Muscle of arm (tissue), 14 donors: ENCODE measurements around the gene CRYBA4. TPM values are rescaled to one million over a fixed set of nuclear protein-coding genes. Genes with fewer than 3 reads are reported as not detected.

Experiments
- DNase-seq: peaks from one replicate; pipeline ENCODE4 v3.0.0-alpha.2; 2013
- long read RNA-seq, 11 donors: transcript quantifications; one replicate each; lab custom pipeline, GENCODE V29; 2026
- polyA plus RNA-seq, 12 donors: library from polyadenylated mRNA; unstranded; fragments of 120-200 nt; gene quantifications; one replicate each; pipeline ENCODE4 v1.2.1, GENCODE V29; 2013; ENCODE audit not compliant: insufficient read length in 12 of 12

The CRYBA4 gene
- not detected for polyA plus RNA-seq
- long read RNA-seq, donor 1 = 0 reads
- long read RNA-seq, donor 2 = 0 reads
- long read RNA-seq, donor 3 = 0 reads
- long read RNA-seq, donor 4 = 0 reads
- long read RNA-seq, donor 5 = 0 reads
- long read RNA-seq, donor 6 = 0 reads
- long read RNA-seq, donor 7 = 0 reads
- long read RNA-seq, donor 8 = 0 reads
- long read RNA-seq, donor 9 = 0 reads
- long read RNA-seq, donor 10 = 0 reads
- long read RNA-seq, donor 11 = 0 reads

DNA sequence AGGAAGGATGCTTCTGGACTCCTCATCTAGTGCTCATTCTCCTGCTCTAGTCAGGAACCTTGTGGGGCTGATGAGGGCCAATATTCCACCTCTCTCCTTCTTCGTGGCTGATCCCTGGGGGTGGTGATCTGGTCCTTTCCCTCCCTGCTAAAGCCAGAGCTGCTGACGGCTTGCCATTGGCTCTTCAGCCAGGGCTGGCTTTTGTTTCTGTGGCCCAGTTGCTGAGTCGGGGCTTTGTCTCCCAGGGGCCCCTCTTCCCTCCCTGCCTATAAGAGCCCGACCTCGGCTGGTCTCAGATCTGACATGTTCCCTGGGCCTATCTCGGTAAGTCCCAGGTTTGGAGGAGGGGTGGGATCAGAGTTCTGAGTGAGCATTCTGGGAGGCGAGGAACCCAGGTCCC lies at the start of gene CRYBA4:
Gene CRYBA4 (plus strand): TSS at position 301 of the 400 bp plus-strand sequence. CDS start 634 bp downstream, outside the sequence.
- no peak for DNase-seq

DNA sequence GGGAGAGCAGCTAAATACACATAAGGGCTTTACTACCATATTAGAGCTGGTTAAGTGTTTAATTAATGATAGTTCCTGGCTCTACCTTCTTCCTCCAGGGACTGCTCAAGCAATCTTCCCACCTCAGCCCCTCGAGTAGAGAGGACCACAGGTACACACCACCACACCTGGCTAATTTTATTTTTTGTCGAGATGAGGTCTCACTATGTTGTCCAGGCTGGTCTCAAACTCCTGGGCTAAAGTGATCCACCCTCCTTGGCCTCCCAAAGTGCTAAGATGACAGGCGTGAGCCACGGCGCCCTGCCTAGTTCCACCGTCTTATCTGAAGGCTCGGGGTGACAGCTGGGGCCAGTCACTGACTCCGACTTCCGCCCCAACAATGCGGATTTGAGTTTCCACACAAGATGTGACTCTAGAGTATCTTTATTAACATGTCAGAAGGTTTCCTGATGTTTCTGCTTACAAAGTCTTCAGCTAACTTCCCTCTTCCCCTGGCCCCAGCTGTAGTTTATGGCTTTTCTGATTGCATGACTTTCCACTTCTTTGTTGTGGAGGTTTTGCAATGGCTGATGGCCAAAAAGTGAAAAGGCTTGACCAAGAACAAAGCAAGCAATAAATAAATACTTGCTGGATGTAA lies 48.6 kb upstream of the CRYBA4 start:
- DNase-seq = peak; percentile 31

DNA sequence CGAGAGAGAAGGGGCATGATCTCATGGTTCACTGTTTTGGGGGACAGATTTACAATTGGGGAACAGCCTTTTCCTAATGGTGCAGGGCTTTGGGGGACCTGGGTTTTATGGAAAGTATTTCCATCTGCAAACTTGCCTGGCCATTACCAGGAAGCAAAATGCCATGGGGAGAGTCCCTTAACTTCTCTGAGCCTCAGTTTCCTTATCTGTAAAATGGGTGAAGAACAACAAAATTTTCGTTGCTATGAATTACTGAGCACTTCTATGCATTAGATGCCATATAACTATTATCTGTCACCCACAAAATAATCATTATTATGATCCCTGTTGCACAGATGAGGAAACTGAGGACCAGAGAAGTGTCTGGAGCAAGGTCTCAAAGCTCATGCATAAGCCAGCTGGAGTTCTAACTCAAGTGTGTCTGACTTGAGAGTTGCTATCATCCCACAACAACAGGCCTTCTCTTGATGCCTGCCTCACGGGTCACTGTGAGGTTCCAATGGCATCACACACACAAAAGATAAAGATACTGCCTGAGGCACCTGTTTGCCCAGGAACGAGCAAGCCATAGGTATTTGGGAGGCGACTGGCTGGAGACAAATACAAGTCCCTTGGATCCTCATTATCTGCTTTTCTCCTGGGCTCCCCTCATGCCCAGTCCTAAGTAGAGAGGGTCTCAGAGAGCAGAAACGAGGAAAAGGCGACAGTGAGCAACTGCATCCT lies 47.6 kb upstream of the CRYBA4 start:
- DNase-seq = no peak

DNA sequence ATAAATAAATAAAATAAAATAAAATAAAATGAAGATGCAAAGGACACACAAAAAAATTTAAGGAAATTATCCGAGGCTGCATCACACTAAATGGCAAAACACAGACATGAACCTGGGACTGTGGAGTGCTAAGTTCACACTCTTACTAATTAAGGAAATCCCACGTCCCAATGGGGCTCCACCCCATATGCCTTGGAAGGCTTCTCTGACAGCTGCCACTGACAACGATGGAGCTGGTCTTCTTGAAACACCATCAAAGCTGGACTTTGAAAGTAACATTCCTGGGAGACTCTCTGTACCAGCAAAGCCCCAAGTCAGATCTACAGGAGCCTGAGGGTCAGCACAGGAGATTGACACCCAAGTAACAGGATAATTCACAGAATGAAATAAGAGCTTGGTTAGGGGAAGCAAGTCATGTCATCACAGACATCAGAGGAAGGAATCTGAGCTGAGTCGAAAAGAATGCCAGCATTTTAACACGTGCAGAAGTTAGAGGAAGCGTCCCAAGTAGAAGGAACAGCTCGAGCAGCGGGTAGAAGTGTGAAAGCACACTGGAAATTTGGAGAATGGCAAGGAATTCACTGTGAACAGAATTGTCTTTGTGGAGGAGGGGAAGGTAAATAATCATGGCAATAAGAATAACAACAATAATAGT lies 45.6 kb upstream of the CRYBA4 start:
- DNase-seq = no peak

DNA sequence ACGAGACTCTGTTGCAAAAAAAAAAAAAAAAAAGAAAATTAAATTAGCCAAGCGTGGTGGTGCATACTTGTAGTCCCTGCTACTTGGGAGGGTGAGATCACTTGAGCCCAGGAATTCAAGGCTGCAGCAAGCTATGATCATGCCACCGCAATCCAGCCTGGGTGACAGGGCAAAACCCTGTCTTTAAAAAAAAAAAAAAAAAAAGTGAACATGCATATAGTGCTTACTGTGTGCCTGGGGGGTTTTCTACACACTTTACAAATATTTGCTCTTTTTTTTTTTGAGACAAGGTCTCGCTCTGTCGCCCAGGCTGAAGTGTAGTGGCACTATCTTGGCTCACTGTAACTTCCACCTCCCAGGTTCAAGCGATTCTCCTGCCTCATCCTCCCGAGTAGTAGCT lies 44.7 kb upstream of the CRYBA4 start:
- no peak for DNase-seq

DNA sequence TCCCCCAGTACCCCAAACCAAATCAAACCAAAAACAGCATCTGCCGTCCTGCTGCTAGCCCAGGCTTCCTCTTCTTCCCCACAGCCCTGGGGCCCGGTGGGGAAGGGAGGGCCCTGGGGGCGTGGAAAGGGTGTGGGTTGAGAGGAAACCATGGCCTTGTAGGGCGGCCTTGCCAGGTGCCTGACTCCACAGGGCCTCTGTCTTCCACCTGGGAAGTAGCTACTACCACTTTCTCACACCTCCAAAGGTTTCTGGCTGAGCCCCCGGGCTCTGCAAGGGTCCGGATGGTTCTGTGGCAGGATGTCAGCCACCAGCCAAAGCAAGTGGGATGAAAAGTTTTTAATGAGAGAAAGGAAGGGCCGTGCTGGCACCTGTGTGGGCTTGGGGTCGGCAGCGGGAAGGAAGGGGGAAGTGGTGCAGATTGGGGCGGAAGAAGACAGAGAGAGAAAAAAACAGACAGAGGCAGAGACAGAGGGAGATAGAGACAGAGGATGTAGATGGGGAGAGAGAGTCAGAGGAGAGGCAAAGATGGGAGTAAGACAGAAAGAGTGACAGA lies 42.4 kb upstream of the CRYBA4 start:
- DNase-seq = no peak

DNA sequence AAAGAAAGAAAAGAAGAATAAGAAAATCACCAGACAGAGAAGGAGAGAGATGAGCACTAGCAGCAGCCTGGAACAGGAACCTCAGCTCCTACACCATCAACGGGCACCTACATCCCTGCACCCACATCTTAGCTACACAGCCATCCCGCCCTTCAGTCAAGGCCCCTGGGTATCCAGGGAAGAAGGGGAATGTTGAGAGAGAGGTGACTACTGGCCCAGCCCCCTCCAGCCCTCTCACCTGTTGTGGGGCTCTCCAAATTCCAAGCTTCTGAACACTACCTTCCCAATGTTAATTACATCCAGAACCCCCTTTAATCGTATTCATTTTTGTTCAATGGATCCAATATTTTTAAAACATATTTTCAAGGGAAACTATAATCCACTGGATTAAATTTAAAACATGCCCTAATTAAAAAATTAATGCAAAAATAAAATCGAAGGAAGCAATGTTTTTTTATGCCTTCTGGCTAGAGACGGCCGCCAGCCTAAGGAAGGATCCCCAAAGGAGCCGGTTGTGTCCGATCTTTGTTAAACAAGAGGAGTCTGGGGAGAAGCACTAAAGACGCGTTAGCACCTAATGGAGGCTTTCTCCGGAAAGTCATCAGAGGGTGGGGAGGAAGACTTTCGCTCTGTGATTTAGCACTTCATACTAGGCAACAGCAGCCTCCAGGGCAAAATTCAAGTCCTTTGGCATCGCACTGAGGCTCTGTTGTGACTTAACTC lies 41.4 kb upstream of the CRYBA4 start:
- no peak for DNase-seq

DNA sequence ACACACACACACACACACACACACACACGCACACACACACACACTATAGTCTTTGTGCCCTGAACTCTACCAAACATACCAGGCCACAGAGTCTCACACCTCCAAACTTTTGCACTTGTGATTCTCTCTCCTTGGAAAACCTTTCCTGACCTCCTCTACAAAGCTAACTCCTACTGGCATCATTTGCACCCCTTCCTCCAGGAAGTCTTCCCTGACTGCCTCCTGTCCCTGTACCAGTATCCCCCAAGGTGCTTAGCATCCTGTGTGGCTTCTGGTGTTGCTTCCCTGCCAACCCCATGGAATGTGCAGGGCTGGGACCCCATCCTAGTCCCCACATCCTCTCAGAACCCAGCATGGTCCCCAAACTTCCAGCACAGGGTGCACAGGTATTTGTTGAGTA lies 40.7 kb upstream of the CRYBA4 start:
- DNase-seq = no peak

DNA sequence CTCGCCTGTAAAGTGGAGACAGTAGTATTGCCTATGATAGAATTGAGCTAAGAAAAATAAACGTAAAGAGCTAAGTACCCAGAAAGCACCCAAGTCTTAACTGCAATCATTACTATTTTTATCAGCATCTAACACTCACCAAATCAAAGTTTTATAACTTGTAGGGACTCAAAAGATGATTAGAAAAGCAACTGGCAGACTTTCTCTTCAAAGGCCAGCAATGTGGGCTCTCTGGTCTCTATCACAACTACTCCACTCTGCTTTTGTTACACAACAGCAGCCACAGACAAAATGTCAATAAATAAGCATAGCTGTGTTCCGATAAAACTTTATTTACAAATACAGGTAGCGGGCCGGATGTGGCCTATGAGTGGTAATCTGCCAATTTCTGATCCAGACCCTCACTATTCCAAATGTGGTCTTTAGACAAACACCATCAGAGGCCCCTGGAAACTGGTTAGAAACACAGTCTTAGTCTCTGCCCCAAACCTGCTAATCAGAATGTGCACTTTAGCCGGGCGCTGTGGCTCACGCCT lies 40.1 kb upstream of the CRYBA4 start:
- DNase-seq = no peak

DNA sequence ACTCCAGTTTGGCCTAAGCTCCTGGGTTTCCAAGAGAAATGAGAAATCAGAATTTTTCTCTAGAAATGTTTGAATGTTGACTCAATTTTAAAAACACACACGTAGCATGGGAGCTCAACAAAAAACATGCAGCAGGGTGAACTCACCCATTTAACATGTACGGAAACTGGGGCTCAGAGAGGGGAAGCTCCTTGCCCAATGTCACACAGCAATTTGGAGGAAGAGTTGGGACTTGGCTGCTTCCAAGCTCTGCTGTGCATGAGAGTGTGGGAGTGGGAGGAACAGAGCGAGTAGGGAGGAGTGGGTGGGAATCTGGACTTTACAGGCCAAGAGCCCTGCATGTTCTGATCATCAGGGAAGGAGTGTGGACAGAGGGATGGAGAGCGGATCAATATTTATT lies 37.8 kb upstream of the CRYBA4 start:
- DNase-seq = no peak

DNA sequence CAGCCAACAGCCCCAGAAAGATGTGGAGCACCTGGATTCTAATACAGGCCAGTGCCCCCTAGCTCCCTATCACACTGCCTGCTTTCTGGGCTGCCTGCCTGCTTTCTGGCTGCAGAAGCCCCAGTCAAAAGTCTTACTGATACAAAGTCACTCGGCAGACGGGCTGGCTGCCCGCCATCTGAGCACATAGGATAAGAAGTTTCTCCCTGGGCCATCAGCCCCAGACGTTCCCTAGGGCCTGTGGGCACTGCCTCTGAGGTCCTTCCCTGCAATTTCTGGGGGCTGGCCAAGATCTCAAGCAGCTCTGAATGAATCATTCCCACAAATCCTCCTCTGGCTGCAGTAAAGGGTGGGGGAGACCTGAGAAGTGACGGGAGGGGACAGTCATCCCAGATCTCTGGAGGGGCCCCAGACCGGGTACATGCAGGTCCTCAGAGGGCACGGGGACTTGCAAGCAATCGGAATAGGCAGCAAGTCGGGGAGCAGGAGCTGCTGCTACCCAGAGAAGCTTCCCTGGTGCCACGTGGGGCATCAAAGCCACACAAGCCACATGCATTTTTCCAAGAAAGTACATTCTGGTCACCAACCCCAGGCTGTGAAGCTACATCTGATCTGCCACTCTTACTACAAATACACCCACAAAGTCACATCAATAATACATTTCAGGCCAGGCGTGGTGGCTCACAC lies 36.5 kb upstream of the CRYBA4 start:
- no peak for DNase-seq

DNA sequence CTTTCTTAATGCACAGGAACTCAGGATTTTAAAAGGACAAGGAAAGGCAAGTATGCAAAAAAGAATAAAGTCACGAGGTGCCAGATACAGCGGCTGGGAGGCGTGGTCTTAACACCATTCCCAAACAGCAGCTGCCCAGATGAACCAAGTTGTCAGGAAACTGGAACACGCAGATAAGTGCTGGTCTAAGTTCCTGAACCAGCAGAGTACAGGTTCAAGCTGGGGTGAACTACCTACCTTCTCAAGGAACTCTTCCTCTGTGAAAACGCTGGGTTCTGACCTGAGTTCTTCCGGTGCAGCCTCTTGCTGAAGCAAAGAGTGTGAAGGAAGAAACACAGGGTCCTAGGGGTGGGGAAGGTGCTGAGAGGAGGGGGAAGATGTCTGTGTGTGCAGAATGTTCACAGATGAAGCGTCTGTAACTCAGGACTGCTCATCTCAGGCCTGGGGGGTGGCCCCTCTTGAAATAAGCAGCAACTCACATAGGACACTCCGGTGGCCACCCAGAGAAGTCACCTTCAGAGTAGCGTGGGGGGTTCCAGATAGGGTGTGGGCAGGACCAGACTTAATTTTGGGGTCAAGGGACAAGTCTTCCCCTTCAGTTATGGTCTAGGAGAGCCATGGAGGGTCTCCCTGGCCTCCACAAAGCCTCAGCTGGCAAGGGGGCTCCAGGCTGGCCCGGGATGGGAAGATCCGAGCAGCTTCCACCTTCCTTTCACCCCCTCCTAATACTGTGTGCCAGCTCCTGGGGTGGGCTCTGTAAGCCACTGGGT lies 35.0 kb upstream of the CRYBA4 start:
- no peak for DNase-seq

DNA sequence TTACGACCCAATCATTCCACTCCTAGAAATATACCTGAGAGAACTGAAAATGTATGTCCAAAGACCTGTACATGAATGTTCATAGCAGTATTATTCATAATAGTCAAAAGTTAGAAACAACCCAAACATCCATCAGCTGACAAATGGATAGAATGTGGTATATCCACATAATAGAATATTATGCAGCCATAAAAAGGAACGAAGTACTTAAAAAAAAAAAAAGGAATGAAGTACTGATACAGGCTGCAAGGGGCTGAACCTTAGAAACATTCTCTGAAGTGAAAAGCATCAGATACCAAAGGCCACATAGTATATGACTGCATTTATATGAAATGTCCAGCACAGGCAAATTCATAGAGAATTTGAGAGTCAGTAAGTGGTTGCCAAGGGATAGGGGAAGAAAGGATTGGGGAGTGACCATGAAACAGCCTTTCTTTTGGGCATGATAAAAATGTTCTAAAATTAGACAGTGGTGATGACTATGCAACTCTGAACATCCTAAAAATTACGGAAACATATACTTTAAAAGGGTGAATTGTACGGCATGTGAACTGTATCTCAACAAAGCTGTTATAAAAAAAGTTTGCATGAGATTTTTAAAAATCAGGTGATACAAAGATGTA lies 33.7 kb upstream of the CRYBA4 start:
- no peak for DNase-seq

DNA sequence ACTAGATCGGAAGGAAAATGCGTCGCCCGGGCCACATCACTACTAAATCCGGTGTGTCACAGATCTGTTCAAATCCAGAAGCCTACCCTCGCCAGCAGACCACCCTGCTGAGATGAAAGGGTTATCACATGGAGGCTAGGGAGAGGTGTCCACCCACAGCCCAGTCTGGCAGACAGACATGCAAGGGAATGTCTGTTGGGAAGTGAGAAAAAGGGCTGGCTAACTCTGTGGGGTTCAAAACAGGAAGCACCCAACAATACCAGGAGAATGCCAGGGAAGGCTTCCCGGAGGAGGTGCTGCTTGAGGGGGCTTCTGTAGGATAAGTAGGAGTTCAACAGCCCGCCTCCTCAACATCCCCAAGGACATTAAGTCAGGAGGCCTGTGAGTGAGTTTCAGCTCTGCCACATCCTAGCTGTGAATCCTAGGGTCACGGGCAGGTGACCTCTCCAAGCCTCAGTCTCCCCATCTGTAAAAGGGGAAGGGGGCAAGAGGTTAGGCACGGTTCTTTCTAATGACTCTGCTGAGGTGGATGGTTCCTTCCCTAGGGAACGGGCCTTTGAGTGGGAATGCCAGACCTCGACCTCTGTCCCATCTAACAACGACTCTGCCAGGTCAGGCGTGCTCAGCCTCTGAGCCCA lies 32.9 kb upstream of the CRYBA4 start:
- DNase-seq = no peak

DNA sequence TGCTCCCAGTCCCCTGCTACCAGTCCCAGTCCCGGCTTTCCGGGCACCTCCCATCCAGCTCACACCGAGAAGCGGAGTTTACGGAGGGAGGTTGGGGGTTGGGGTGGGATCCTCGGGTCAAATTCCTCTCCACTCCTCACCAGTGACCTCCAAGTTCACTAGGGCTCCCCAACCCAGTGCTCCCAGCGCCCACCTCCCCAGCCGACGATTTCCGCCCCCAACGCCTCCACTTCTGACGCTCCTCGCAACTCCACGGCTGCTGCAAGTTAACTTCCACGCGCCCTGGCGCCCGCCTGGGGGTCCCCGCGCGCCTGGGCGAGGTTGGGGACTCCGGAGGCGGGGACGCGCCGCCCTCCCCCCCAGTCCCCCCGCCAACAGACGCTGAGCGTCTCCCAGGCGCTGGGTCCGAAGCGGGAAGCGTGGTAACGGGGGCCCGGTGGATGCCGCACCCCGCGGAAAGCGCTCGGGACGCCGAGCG lies 32.4 kb upstream of the CRYBA4 start:
- no peak for DNase-seq

DNA sequence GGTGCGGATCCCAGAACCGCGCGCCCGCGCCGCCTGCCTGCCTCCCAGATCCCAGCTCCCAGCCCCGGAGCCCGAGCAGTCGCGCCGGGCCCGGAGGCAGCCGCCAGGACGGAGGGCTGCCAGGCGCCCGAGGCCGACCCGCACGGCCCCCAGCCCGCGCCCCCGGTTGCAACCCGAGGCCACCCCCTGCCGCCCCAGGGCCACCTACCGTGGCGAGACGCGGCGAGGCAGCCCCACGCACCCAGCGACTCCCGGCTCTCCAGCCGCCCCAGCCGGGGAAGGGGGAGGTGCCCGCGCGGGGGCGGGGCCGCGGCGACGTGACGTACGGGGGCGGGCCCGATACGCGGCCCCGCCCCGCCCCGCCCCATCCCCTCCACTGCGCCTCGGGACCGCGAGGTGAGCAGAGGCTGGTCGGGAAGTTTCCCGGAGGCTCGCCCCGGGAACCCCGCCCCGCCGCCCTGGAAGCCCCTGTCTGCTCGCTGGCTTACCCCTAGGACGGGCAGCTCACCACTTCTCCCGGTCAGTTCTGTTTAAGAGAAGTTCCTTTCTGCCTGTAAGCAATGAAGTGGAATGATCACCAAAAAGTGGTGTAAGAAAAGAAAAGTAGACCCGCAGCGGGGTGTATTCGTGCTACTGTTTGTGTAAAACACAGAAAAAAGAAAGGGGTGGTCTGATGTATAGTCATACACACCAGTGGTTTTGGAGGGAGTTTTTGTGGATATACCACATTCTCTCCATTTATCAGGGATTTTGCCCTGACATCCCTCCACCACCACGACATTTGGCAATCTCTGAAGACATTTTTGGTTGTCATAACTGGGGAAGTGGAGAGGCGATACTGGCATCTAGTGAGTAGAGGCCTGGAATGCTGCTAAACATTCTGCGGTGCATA lies 31.7 kb upstream of the CRYBA4 start, which contains the start of gene TPST2:
Gene TPST2 (minus strand): TSS at position 288 of the 892 bp plus-strand sequence. CDS start 48,502 bp downstream, outside the sequence.
- peak; percentile 69 for DNase-seq

DNA sequence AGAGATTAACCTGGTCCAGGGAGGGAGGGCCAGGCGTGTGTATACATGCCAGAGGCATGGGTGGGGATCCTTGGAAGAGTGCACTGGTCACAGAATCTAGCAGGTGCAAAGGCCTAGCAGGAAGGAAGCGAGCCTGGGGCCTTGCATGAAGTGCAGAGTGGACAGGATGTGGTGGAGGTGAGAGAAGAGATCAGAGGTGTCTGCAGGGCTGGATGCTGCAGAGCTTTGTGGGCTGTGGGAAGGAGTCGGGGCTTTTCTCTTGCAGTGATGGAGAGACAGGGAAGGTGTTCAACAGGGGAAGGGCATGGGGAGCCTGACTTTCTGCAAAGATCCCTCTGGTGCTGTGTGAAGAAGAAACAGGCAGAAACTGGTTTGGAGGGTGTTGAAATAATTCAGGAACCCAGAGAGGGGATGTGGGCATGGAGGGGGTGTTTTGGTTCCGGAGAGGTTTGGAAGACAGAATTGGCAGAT lies 29.3 kb upstream of the CRYBA4 start:
- DNase-seq = no peak
